Measurements from ENCODE around the gene APRT. TPM values are rescaled to one million over a fixed set of nuclear protein-coding genes. Genes with fewer than 3 reads are reported as not detected.
"Not testable (repeated sequence)": the region's sequence is repeated elsewhere in the genome, so short reads cannot be mapped to it uniquely, and the experiment has no call there.

The APRT gene
- total RNA-seq, 1 donor from 2014 or later, result 116 TPM

DNA sequence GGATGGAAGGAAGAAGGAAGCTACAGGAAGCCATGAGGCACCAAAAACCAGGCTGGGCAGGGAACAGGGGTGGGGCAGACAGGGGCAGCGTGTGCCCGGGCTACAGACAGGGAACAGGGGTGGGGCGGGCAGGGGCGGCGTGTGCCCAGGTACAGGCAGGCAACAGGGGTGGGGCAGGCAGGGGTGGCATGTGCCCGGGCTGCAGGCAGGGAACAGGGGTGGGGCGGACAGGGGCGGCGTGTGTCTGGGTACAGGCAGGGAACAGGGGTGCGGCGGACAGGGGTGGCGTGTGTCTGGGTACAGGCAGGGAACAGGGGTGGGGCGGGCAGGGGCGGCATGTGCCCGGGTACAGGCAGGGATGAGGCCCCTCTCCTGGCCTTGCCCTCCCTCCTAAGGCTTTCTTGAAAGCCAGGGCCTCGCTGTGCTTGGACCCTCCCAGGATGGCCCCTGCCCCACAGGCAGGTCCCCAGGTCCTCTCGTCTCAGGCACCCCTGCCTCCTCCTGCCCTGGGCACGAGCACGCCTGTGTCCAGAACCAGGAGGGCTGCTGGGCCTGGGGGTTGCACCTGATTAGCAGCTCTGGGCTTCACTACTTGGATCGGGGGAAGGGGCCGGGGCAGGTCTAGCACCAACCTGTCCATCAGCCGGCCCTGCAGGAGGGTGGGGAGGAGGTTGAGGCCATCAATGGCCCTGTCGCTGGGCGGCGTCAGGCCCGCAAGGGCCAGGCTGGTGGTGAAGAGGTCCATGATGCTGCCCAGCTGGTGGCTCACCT is 14.5 kb upstream of the APRT start:
- no peak overlapping the region for H3K27ac Mint-ChIP-seq
- no peaks in the 10 kb centered on the region for H3K9me3 Mint-ChIP-seq
- no peaks in the 10 kb centered on the region for H3K4me1 Mint-ChIP-seq (ENCODE audit: unreplicated experiment)
- no peaks in the 10 kb centered on the region for H3K27me3 Mint-ChIP-seq
- no peak for TF ChIP-seq CTCF (conservative IDR thresholded peaks at IDR 0.05)
- no peaks in the 10 kb centered on the region for H3K36me3 Mint-ChIP-seq
- no peak overlapping the region for H3K4me3 Mint-ChIP-seq
- DNase-seq (ENCODE audit: extremely low spot score, unreplicated experiment), result no peak

GRCh38 chr16:88825146-88825545 is 13.4 kb upstream of the APRT start:
- DNase-seq (ENCODE audit: extremely low spot score, unreplicated experiment), result no peak
- Mint-ChIP-seq H3K27ac (no peak overlapping the region), H3K4me1 (ENCODE audit: unreplicated experiment) (no peaks in the 10 kb centered on the region), H3K27me3 (no peaks in the 10 kb centered on the region), H3K4me3 (no peak overlapping the region), H3K9me3 (no peaks in the 10 kb centered on the region), H3K36me3 (no peaks in the 10 kb centered on the region)
- no peak for TF ChIP-seq CTCF (conservative IDR thresholded peaks at IDR 0.05)

DNA sequence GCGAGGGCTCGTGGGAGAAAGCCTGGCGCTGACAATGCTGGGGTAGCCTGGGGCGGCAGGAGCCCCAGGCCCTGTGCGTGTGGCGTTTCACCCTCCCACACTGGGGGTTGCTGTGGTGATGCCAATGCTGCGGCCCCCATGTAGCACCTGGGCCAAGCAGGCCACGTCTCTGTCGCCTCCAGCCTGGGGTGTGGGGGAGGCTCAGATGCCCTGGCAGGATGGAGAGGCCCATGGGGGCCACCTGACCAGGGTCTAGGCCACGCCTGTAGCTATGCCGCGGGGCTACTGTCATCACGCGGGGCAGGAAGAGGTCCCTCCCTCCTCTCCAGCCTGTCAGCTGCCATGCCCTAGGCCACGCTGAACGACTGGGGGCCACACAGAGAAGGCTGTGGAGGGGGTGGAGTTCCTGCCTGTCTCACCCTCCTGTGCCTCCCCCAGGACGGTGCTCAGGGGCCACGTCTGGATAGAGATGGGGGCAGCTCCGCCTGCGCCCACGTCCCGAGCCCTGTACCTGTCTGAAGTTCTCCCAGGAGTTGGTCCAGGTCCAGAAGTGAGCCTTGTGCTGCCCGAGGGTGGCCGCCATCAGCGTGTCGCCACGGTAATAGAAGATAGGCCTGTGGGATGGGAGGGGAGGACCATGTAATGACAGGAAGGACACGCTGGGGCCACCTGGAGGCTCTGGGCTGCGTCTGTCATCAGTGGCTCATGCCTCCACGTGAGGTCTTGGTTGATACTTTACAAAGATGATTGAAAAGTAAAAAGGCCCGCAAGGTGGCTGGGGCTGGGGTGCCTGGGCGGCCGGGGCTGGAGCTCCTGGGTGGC is 12.7 kb upstream of the APRT start:
- TF ChIP-seq CTCF (conservative IDR thresholded peaks at IDR 0.05), result no peak
- no peaks in the 10 kb centered on the region for H3K27me3 Mint-ChIP-seq

GRCh38 chr16:88823646-88824045 is 11.9 kb upstream of the APRT start:
- not testable (repeated sequence) for H3K27ac Mint-ChIP-seq; H3K4me1 Mint-ChIP-seq (ENCODE audit: unreplicated experiment); H3K4me3 Mint-ChIP-seq; H3K9me3 Mint-ChIP-seq; H3K36me3 Mint-ChIP-seq; DNase-seq (ENCODE audit: extremely low spot score, unreplicated experiment); H3K27me3 Mint-ChIP-seq

More for the DNA sequence above, 12.7 kb upstream of the APRT start:
- Mint-ChIP-seq H3K36me3 (no peaks in the 10 kb centered on the region), H3K4me1 (ENCODE audit: unreplicated experiment) (no peaks in the 10 kb centered on the region), H3K9me3 (no peaks in the 10 kb centered on the region), H3K4me3 (no peak overlapping the region), H3K27ac (no peak overlapping the region)
- DNase-seq (ENCODE audit: extremely low spot score, unreplicated experiment), result no peak

GRCh38 chr16:88822281-88823040 is 10.7 kb upstream of the APRT start:
- Mint-ChIP-seq H3K9me3 (no peaks in the 10 kb centered on the region), H3K4me1 (ENCODE audit: unreplicated experiment) (no peaks in the 10 kb centered on the region), H3K27me3 (no peaks in the 10 kb centered on the region), H3K4me3 (no peak overlapping the region), H3K36me3 (no peaks in the 10 kb centered on the region), H3K27ac (no peak overlapping the region)
- no peak for DNase-seq (ENCODE audit: extremely low spot score, unreplicated experiment)
- no peak for TF ChIP-seq CTCF (conservative IDR thresholded peaks at IDR 0.05)
